ENCODE measurements around the gene TANC1. TPM values are rescaled to one million over a fixed set of nuclear protein-coding genes. Genes with fewer than 3 reads are reported as not detected.

The TANC1 gene
- total and polyA plus RNA-seq, 12 donors = 17.8 to 90.5 (median 70.0) TPM

DNA sequence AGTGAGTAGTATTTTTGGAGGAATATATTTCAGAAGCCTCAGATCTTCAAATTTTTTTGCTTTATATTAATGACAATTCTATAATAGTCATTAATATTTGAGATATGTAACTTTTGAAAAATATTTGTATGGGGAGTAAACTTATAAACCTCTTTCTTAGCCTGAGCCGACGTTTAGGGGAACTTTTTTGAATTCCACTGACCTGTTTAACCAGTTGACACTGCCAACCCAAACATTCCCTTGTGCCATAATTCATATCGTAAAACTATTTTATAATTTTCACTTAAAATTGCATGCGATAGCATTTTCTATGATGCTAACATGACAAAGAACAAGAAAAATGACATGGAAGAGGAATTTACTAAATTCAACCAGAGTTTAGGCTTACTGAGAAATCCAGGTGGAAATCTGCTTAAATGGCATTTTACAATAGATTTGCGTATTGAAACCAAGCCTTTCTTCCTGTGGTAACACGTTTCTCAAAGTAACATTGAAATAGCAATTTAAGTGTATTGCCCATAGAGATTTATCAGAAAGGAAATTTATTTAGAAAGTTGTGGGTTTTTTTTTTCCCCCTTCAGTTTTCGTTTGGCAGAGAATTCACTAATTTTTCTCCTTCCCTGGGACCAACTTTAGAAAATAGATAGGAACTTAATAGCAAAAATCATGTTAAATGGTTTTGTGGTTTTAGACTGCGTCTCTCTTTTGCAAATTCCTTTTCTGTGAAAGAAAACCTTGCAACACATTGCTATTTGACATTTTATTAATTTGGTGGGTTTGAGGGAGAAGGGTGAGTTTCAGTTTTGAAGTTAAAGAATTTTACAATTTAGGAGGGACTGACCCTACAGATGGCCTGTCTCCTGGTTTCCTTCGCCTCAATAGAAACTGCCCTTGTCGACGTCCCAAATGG is 77.4 kb downstream of the TANC1 start:
- intact Hi-C loops (cut with DNase I) = loop anchor here in 3 of 10 donors (5.0 to 10.0 kb wide), 2 partner anchors 69 to 72 kb away; no protein-coding TSS in a partner anchor
- no peaks in the 10 kb centered on the region for H3K27me3 ChIP-seq
- H3K4me1 ChIP-seq = peaks cover 6 to 88% (median 57%) of the 10 kb centered on the region in 9 donors
- peak overlapping the region in 8 of 10 donors; percentile 57 to 74 (median 64) for H3K27ac ChIP-seq
- DNase-seq (no peak), ATAC-seq (no peak)
- 58% methylated on average over 11 of the region's 11 CpGs for WGBS, 2 donors
- TF ChIP-seq, protein P1, sequence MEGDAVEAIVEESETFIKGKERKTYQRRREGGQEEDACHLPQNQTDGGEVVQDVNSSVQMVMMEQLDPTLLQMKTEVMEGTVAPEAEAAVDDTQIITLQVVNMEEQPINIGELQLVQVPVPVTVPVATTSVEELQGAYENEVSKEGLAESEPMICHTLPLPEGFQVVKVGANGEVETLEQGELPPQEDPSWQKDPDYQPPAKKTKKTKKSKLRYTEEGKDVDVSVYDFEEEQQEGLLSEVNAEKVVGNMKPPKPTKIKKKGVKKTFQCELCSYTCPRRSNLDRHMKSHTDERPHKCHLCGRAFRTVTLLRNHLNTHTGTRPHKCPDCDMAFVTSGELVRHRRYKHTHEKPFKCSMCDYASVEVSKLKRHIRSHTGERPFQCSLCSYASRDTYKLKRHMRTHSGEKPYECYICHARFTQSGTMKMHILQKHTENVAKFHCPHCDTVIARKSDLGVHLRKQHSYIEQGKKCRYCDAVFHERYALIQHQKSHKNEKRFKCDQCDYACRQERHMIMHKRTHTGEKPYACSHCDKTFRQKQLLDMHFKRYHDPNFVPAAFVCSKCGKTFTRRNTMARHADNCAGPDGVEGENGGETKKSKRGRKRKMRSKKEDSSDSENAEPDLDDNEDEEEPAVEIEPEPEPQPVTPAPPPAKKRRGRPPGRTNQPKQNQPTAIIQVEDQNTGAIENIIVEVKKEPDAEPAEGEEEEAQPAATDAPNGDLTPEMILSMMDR (IDR thresholded peaks at IDR 0.05) = no peak
- peaks cover 0 to 7% (median 0%) of the 10 kb centered on the region in 11 donors for H3K9me3 ChIP-seq
- no peak overlapping the region for H3K4me3 ChIP-seq
- peaks cover 0 to 11% (median 5%) of the 10 kb centered on the region in 9 donors for H3K36me3 ChIP-seq

DNA sequence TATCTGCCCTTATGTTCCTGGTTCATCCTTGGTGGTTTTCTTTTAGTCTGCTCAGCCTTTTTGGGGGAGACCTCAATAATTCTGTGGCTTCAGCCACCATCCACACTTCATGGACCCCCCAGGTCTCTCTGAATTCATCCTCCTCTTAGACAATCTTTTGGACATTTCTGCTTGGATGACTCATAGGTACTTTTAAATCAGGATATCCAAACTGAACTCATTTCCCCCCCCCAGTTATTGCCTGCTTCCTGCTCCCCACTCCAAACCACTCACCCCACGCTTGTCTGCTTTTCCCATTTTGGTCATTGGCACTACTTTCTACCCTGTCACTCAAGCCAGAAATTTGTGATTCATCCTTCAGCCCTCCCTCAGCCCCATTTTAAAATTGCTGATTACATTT is 78.5 kb downstream of the TANC1 start:
- Histone ChIP-seq H3K9me3 (no peaks in the 10 kb centered on the region), H3K4me3 (no peak overlapping the region), H3K4me1 (peaks cover 6 to 92% (median 64%) of the 10 kb centered on the region in 9 donors), H3K36me3 (peaks cover 0 to under 1% (median 0%) of the 10 kb centered on the region in 9 donors), H3K27me3 (no peaks in the 10 kb centered on the region), H3K27ac (peak overlapping the region in 9 of 10 donors; percentile 45 to 74 (median 61))
- TF ChIP-seq, protein P1 (IDR thresholded peaks at IDR 0.05) = no peak
- DNase-seq (no peak), ATAC-seq (peak in 6 of 8 donors; percentile 21 to 76 (median 37))
- intact Hi-C loops (cut with DNase I) = loop anchor here in 3 of 10 donors (5.0 to 10.0 kb wide), 2 partner anchors 68 to 70 kb away; no protein-coding TSS in a partner anchor
- 6 to 8% methylated on average over 1 of the region's 1 CpG for WGBS, 2 donors

DNA sequence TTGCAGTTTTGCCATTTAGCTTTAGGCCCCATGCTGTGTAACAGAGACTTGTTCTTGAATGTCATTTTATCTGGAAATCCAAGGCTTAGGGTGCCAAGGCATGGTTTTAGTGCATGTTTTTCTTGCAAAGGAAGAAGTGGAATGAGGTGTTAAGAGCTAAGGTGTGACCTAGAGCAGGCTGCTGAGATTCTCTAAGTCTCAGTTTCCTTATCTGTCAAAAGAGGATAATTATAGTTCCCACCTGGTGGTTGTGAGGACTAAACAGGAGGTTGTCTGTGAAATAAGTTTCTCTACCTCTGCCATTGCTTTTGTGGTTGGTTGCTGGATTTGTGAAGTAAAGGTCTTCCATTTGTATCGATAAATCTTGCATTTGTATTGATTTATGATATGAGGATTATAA is 82.0 kb downstream of the TANC1 start:
- H3K36me3 ChIP-seq = no peaks in the 10 kb centered on the region
- intact Hi-C loops (cut with DNase I) = no loop called here
- H3K4me3 ChIP-seq = no peak overlapping the region
- TF ChIP-seq, protein P1 (IDR thresholded peaks at IDR 0.05) = no peak
- H3K27ac ChIP-seq = peak overlapping the region in 3 of 10 donors; percentile 34 to 68 (median 57)
- H3K4me1 ChIP-seq = peaks cover 6 to 99% (median 66%) of the 10 kb centered on the region in 9 donors
- DNase-seq (no peak), ATAC-seq (no peak)
- no peaks in the 10 kb centered on the region for H3K9me3 ChIP-seq
- no peaks in the 10 kb centered on the region for H3K27me3 ChIP-seq
- 98% methylated on average over 1 of the region's 1 CpG for WGBS, 2 donors

DNA sequence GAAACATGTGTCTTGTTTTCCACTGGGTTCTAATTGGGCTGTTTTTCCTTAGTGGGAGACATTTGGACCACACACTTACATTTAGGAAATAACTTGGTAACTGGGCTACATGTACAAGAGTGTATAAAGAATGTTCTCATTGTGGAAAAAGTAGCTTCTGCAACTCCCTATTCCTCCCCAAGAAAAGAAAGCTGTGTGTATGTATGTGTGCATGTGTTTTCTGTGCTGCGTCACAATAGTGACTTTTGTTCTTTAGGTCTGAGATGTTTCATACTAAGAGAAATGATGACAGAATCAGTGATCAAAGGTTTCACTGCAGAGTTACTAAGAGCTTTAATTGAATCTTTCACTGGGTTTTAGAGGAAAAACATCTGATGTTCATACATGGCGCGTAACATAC is 82.7 kb downstream of the TANC1 start:
- Histone ChIP-seq H3K27ac (no peak overlapping the region), H3K27me3 (no peaks in the 10 kb centered on the region), H3K9me3 (no peaks in the 10 kb centered on the region), H3K36me3 (no peaks in the 10 kb centered on the region), H3K4me1 (peaks cover 0 to 98% (median 59%) of the 10 kb centered on the region in 9 donors), H3K4me3 (no peak overlapping the region)
- TF ChIP-seq, protein P1 (IDR thresholded peaks at IDR 0.05) = no peak
- no peak for ATAC-seq
- no peak for DNase-seq
- 94 to 96% methylated on average over 3 of the region's 3 CpGs for WGBS, 2 donors
- intact Hi-C loops (cut with DNase I) = no loop called here
